T-cell (primary cell): ENCODE results near the gene PKD1L1. TPM values are rescaled to one million over a fixed set of nuclear protein-coding genes. Genes with fewer than 3 reads are reported as not detected.
A peak's percentile ranks its signal among the peaks of the same experiment; 100 is the strongest.
"Not testable (repeated sequence)": the region's sequence is repeated elsewhere in the genome, so short reads cannot be mapped to it uniquely, and the experiment has no call there.

Source experiments
- ATAC-seq, 4 experiments: fragments of 200-7000 bp in 3 of 4; fragments of 150-1000 bp in 1 of 4; cut with Tn5 transposase; replicated peaks in 1 of 4; 1 replicate in 3 of 4; 2 replicates in 1 of 4; pipeline ENCODE4 v1.10.0; 2021; ENCODE audit warnings: moderate library complexity in 3 of 4, mild to moderate bottlenecking in 2 of 4, moderate number of reproducible peaks in 1 of 4
- CTCF ChIA-PET, 2 donors: fragments of 300-600 bp; sonication (Branson Sonifier 250); formaldehyde crosslinking; loops; one replicate each; lab custom pipeline; 2022; ENCODE audit warnings: antibody characterized with exemption in 2 of 2; lab: Charles Lee
- POLR2A ChIA-PET, 2 donors: fragments of 300-600 bp; sonication (Branson Sonifier 250); formaldehyde crosslinking; loops; one replicate each; lab custom pipeline; 2022; ENCODE audit warnings: antibody characterized with exemption in 2 of 2; lab: Charles Lee
- DNase-seq, 35 experiments: peaks; one replicate each; pipeline versions ENCODE4 v3.0.0 to v3.0.0-alpha.2; 2013 to 2023
- H3K27ac ChIP-seq: one replicate; pipeline ENCODE4 v1.5.1; 2013; ENCODE audit warnings: low read length
- H3K27me3 ChIP-seq, 2 experiments: replicated peaks in 1 of 2; 1 replicate in 1 of 2; 2 replicates in 1 of 2; pipeline versions ENCODE4 v1.6.1 to v1.7.0; 2013; ENCODE audit warnings: low read length in 1 of 2, mixed read lengths in 1 of 2; ENCODE audit not compliant: control insufficient read depth in 2 of 2, insufficient read depth in 2 of 2; ENCODE audit errors: extremely low read depth in 1 of 2
- H3K36me3 ChIP-seq, 2 donors: 1 replicate in 1 of 2; 2 replicates in 1 of 2; pipeline versions ENCODE4 v1.6.1 to v1.7.0; 2013; ENCODE audit warnings: low read length in 1 of 2; ENCODE audit not compliant: control insufficient read depth in 2 of 2, insufficient read depth in 1 of 2; ENCODE audit errors: extremely low read depth in 1 of 2
- H3K4me1 ChIP-seq, 2 experiments: 1 replicate in 1 of 2; 2 replicates in 1 of 2; pipeline versions ENCODE4 v1.6.1 to v1.7.0; 2013; ENCODE audit warnings: low read length in 2 of 2, mixed read lengths in 1 of 2; ENCODE audit not compliant: insufficient read depth in 2 of 2, control insufficient read depth in 1 of 2; ENCODE audit errors: extremely low read depth in 1 of 2
- H3K4me3 ChIP-seq, 2 donors: 1 replicate in 1 of 2; 2 replicates in 1 of 2; pipeline versions ENCODE4 v1.5.1 to v1.7.0; 2013; ENCODE audit warnings: mild to moderate bottlenecking in 2 of 2, low read length in 1 of 2, moderate library complexity in 1 of 2; ENCODE audit not compliant: control insufficient read depth in 1 of 2; ENCODE audit errors: extremely low read depth in 1 of 2
- H3K9me3 ChIP-seq: 2 replicates; pipeline ENCODE4 v1.7.0; 2013
- H3K27ac Mint-ChIP-seq, 2 donors: one replicate each; pipeline ENCODE4 v1.8.0; 2020 to 2021; ENCODE audit warnings: mild to moderate bottlenecking in 2 of 2, mixed read lengths in 2 of 2
- H3K27me3 Mint-ChIP-seq, 2 donors: one replicate each; pipeline ENCODE4 v1.8.0; 2021 to 2022; ENCODE audit warnings: mixed read lengths in 2 of 2
- H3K36me3 Mint-ChIP-seq: one replicate; pipeline ENCODE4 v1.8.0; 2021; ENCODE audit warnings: mixed read lengths
- H3K4me1 Mint-ChIP-seq, 3 donors: one replicate each; pipeline ENCODE4 v1.8.0; 2020 to 2022; ENCODE audit warnings: mixed read lengths in 3 of 3, mild to moderate bottlenecking in 1 of 3
- H3K4me3 Mint-ChIP-seq, 3 donors: one replicate each; pipeline ENCODE4 v1.8.0; 2020 to 2022; ENCODE audit warnings: mild to moderate bottlenecking in 3 of 3, mixed read lengths in 3 of 3, moderate library complexity in 3 of 3
- H3K9me3 Mint-ChIP-seq, 3 donors: one replicate each; pipeline ENCODE4 v1.8.0; 2020 to 2022; ENCODE audit warnings: mixed read lengths in 3 of 3
- WGBS: methylation state at CpG from one replicate; pipeline ENCODE4 v1.1.5; 2013; ENCODE audit warnings: missing lambda C conversion rate; ENCODE audit not compliant: insufficient coverage; 5-methylcytosine and 5-hydroxymethylcytosine counted together
- total RNA-seq, 35 experiments: library from RNA in 6 of 35; stranded (reverse) in 6 of 35; fragments of 120-200 nt in 1 of 35; gene quantifications; one replicate each; pipeline versions ENCODE4 v1.2.1 to v1.2.4 and lab custom pipeline; 2013 to 2026

PKD1L1 gene
- total RNA-seq, 5 donors from 2014 or later (not counting 1 experiment from before 2014, with no cell fraction given) = 0.30 to 0.76 (median 0.38) TPM

DNA sequence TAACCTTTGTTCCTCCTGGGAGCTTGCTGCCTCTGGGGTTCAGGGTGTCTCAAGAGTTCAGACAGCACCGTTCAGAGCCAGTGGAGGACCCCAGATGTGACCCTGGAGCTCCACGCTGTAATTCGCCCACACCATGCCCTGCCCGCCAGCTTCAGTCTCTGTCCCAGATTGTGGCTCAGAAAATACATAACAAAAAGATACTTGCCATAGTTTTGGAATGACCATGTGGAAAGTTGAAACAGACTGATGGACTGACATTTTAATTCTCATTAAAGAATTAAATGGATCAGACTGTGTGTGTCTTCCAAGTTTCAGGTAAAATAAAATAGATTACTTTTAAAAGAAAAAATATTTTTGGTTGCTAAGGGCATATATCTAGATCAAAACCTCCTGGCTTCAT is 191.6 kb downstream of the PKD1L1 start:
- WGBS = 80% methylated on average over 1 of the region's 4 CpGs
- H3K4me1 Mint-ChIP-seq = no peaks in the 10 kb centered on the region
- Histone ChIP-seq H3K9me3 (no peaks in the 10 kb centered on the region), H3K4me1 (no peaks in the 10 kb centered on the region), H3K27ac (no peak overlapping the region), H3K36me3 (no peaks in the 10 kb centered on the region), H3K4me3 (no peak overlapping the region), H3K27me3 (peaks cover 0 to 3% of the 10 kb centered on the region in 2 experiments)
- H3K27me3 Mint-ChIP-seq = peaks cover 0 to 4% of the 10 kb centered on the region in 2 donors
- ATAC-seq = no peak
- DNase-seq = no peak
- no peaks in the 10 kb centered on the region for H3K36me3 Mint-ChIP-seq
- no peak overlapping the region for H3K27ac Mint-ChIP-seq
- CTCF ChIA-PET = no interaction called here
- H3K9me3 Mint-ChIP-seq = peaks cover 0 to 5% (median 3%) of the 10 kb centered on the region in 3 donors
- POLR2A ChIA-PET = no interaction called here
- no peak overlapping the region for H3K4me3 Mint-ChIP-seq

GRCh38 chr7:47755248-47755647 is 193.0 kb downstream of the PKD1L1 start:
- H3K36me3 ChIP-seq = no peaks in the 10 kb centered on the region
- H3K27me3 ChIP-seq = peaks cover 0 to 3% of the 10 kb centered on the region in 2 experiments
- ChIA-PET CTCF (no interaction called here), POLR2A (no interaction called here)
- H3K27ac ChIP-seq = no peak overlapping the region
- Mint-ChIP-seq H3K4me3 (no peak overlapping the region), H3K27ac (no peak overlapping the region), H3K27me3 (peaks cover 0 to 4% of the 10 kb centered on the region in 2 donors), H3K4me1 (no peaks in the 10 kb centered on the region), H3K36me3 (no peaks in the 10 kb centered on the region), H3K9me3 (peaks cover 0 to 5% (median 3%) of the 10 kb centered on the region in 3 donors)
- no peak overlapping the region for H3K4me3 ChIP-seq
- no CpG with 5 or more reads among the region's 3 CpGs for WGBS
- no peak for DNase-seq
- H3K9me3 ChIP-seq = no peaks in the 10 kb centered on the region
- H3K4me1 ChIP-seq = no peaks in the 10 kb centered on the region
- no peak for ATAC-seq

DNA sequence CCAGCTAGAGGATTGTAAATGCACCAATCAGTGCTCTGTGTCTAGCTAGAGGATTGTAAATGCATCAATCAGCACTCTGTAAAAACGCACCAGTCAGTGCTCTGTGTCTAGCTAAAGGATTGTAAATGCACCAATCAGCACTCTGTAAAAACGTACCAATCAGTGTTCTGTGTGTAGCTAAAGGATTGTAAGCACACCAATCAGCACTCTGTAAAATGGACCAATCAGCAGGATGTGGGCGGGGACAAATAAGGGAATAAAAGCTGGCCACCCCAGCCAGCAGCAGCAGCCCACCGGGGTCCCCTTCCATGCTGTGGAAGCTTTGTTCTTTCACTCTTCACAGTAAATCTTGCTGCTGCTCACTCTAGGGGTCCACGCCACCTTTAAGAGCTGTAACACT is 196.5 kb downstream of the PKD1L1 start:
- H3K4me3 Mint-ChIP-seq, CTCF ChIA-PET, H3K27ac ChIP-seq, H3K36me3 ChIP-seq, H3K4me1 ChIP-seq, H3K9me3 ChIP-seq, H3K27me3 ChIP-seq, POLR2A ChIA-PET, H3K36me3 Mint-ChIP-seq, H3K4me1 Mint-ChIP-seq, H3K27ac Mint-ChIP-seq, H3K9me3 Mint-ChIP-seq, H3K4me3 ChIP-seq, DNase-seq, ATAC-seq: not testable (repeated sequence)
- 56% methylated on average over 3 of the region's 5 CpGs for WGBS
- H3K27me3 Mint-ChIP-seq = peaks cover 0 to 14% of the 10 kb centered on the region in 2 donors

- no peak overlapping the region for H3K4me3 ChIP-seq
- Mint-ChIP-seq H3K36me3 (no peaks in the 10 kb centered on the region), H3K27me3 (peaks cover 0 to 14% of the 10 kb centered on the region in 2 donors), H3K27ac (no peak overlapping the region), H3K4me3 (no peak overlapping the region), H3K4me1 (no peaks in the 10 kb centered on the region), H3K9me3 (peaks cover 0 to 5% (median 3%) of the 10 kb centered on the region in 3 donors)
- H3K27ac ChIP-seq = no peak overlapping the region
- 7% methylated on average over 5 of the region's 5 CpGs for WGBS
- no peaks in the 10 kb centered on the region for H3K9me3 ChIP-seq
- no peaks in the 10 kb centered on the region for H3K4me1 ChIP-seq
- H3K36me3 ChIP-seq = no peaks in the 10 kb centered on the region
- CTCF ChIA-PET = no interaction called here
- POLR2A ChIA-PET = no interaction called here
- peaks cover 0 to 3% of the 10 kb centered on the region in 2 experiments for H3K27me3 ChIP-seq
- DNase-seq (no peak), ATAC-seq (peak in 1 of 4 experiments; percentile 27)
These were observed 197.2 kb downstream of the PKD1L1 start for GRCh38 chr7:47751043-47751442.

DNA sequence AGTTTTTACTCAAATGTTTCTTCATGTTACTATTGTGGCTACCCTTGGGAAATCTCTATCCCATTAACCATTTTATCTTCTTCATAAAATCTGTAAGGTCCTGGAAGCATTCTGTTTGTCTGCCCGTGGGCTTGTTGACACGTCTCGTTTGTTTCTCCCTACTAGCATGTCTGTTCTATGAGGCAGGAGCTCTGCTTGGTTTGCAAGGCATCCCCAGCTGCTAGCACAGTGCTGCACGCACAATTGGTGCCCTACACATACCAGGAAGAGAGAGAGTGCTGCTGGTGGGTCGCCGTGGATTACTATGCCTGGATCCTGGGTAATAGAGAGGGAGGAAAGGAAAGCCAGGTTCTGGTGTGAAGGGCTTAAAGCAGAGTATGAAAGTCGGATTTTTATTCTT is 200.2 kb downstream of the PKD1L1 start:
- ATAC-seq = no peak
- Histone ChIP-seq H3K4me1 (no peaks in the 10 kb centered on the region), H3K9me3 (no peaks in the 10 kb centered on the region), H3K27ac (no peak overlapping the region), H3K27me3 (peaks cover 0 to 7% of the 10 kb centered on the region in 2 experiments), H3K36me3 (no peaks in the 10 kb centered on the region), H3K4me3 (no peak overlapping the region)
- Mint-ChIP-seq H3K27ac (no peak overlapping the region), H3K27me3 (peaks cover 0 to 10% of the 10 kb centered on the region in 2 donors), H3K36me3 (no peaks in the 10 kb centered on the region), H3K4me3 (no peak overlapping the region), H3K9me3 (no peaks in the 10 kb centered on the region), H3K4me1 (no peaks in the 10 kb centered on the region)
- POLR2A ChIA-PET = no interaction called here
- CTCF ChIA-PET = no interaction called here
- 78% methylated on average over 5 of the region's 7 CpGs for WGBS
- DNase-seq = no peak

DNA sequence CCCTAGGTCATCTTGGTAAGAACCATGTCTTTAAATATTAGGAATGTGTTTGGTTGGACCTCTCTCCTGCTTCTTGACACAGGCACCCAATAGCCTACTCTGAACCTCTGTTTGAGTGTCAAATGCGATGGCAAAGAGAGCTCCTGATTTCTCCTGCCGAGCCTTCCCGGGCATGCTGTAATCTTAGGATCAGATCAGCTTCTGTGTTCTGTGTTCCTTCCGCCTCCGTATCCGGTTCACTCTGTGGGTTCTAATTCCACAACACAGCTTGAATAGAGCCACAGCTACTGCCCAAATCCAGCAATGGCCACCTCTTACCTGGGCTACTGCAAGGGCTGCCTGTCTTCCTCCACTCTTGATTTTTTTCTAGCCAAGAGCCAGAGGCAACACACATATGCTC is 201.1 kb downstream of the PKD1L1 start:
- ATAC-seq = no peak
- H3K9me3 ChIP-seq = no peaks in the 10 kb centered on the region
- ChIA-PET POLR2A (no interaction called here), CTCF (interaction anchor here in 1 of 2 donors (0.7 kb wide), 1 partner anchor 1662 kb away, joined by 5 read pairs; no protein-coding TSS in a partner anchor)
- Mint-ChIP-seq H3K4me1 (no peaks in the 10 kb centered on the region), H3K4me3 (no peak overlapping the region), H3K36me3 (no peaks in the 10 kb centered on the region), H3K9me3 (no peaks in the 10 kb centered on the region), H3K27me3 (peaks cover 0 to 10% of the 10 kb centered on the region in 2 donors), H3K27ac (no peak overlapping the region)
- no peaks in the 10 kb centered on the region for H3K36me3 ChIP-seq
- H3K27ac ChIP-seq = no peak overlapping the region
- H3K27me3 ChIP-seq = peaks cover 0 to 7% of the 10 kb centered on the region in 2 experiments
- H3K4me3 ChIP-seq = no peak overlapping the region
- no peak for DNase-seq
- no peaks in the 10 kb centered on the region for H3K4me1 ChIP-seq
- WGBS = 85% methylated on average over 6 of the region's 6 CpGs

GRCh38 chr7:47746468-47746867 is 201.8 kb downstream of the PKD1L1 start:
- DNase-seq (no peak), ATAC-seq (no peak)
- Histone ChIP-seq H3K4me3 (no peak overlapping the region), H3K36me3 (no peaks in the 10 kb centered on the region), H3K27me3 (peaks cover 0 to 7% of the 10 kb centered on the region in 2 experiments), H3K27ac (no peak overlapping the region), H3K9me3 (no peaks in the 10 kb centered on the region), H3K4me1 (no peaks in the 10 kb centered on the region)
- H3K36me3 Mint-ChIP-seq = no peaks in the 10 kb centered on the region
- WGBS = 86% methylated on average over 3 of the region's 4 CpGs
- ChIA-PET CTCF (no interaction called here), POLR2A (no interaction called here)
- H3K9me3 Mint-ChIP-seq = no peaks in the 10 kb centered on the region
- H3K27ac Mint-ChIP-seq = no peak overlapping the region
- H3K4me1 Mint-ChIP-seq = no peaks in the 10 kb centered on the region
- no peak overlapping the region for H3K4me3 Mint-ChIP-seq
- peaks cover 0 to 14% of the 10 kb centered on the region in 2 donors for H3K27me3 Mint-ChIP-seq
